Pericardium fibroblast (primary cell): ENCODE data around the gene ENTPD1. TPM values are rescaled to one million over a fixed set of nuclear protein-coding genes. Genes with fewer than 3 reads are reported as not detected.

Experiments
- total RNA-seq: library from RNA; depleted of rRNA; stranded (reverse); fragments of >200 nt; gene quantifications from 2 replicates; pipeline ENCODE4 v1.2.3, GENCODE V29; 2015

ENTPD1 gene
- 2.3 TPM in 1 of 2 replicates, not detected in the other for total RNA-seq

GRCh38 chr10:95756041-95756761 is at the start of gene ENTPD1:
TSS of gene ENTPD1 (plus strand) at chr10:95756163. CDS start at chr10:95756240, 77 bp downstream.

GRCh38 chr10:95907456-95908253 is 151.7 kb downstream of the ENTPD1 start, which contains the start of gene CC2D2B:
TSS of gene CC2D2B (plus strand) at chr10:95907975. CDS start at chr10:95911324, 3,349 bp downstream.

Other genes with a start within 250 kb of the ENTPD1 start
- 1.1 and 5.6 TPM in 2 replicates for gene SORBS1, start 194.8 kb upstream of the ENTPD1 start, total RNA-seq
- gene ALDH18A1, start 99.5 kb upstream of the ENTPD1 start, total RNA-seq: 55.8 and 96.6 TPM in 2 replicates
- 36.3 and 45.4 TPM in 2 replicates for gene TCTN3, start 62.2 kb upstream of the ENTPD1 start, total RNA-seq
- gene CC2D2B, start 151.8 kb downstream of the ENTPD1 start, total RNA-seq: not detected in 2 replicates